RPMI8226 (cell line): Measurements from ENCODE around the gene CEP164.

ENCODE experiments used
- DNase-seq: peaks from one replicate; pipeline ENCODE4 v3.0.0-alpha.2; 2015

Gene CEP164

DNA sequence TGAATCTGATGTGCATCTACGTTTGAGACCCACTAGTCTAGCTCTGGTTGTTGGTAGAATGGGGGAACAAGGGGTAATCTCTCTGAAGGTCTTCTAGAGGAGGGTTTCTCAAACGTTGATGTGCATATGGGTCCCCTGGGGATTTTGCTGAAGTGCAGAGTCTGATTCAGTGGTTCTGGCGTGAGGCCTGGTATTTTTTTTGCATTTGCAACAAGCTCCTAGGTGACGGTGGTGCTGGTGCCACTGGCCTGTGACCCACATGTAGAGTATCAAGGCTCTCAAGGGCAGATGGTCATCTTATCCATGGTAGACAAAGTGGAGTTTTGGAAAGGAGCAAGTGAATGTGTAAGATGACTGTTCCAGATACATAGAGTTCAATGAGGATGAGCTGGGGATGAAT lies 97.1 kb downstream of the CEP164 start:
- no peak for DNase-seq

DNA sequence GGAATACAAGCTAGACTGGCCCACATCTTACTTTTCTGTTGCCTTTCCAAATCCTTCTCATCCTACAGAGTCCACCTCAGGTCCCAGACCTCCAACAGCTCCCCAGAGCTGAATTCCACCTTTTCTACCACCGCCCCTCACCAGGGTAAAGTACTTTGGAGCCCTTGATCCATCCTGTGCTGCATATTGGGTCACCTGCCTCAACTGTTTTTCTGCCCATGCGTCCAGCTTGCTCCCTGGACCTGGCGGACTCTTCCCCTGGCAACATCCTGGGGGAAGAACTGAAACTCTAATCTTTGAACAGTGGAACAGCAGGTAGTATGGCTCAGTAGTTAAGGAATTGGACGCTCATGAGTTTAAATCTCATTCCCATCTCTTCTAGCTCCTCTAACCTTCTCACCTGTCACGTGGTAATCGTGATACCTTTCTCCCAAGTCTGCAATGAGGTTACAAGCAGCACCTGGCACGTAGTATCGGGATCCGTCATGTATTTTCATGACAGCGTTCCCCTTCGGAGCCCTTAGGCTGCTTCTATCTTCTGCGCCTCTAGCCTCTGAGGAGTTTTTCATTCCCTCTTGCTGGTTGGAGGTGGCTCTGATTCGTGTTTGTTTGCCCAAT lies 98.1 kb downstream of the CEP164 start:
- DNase-seq = no peak

DNA sequence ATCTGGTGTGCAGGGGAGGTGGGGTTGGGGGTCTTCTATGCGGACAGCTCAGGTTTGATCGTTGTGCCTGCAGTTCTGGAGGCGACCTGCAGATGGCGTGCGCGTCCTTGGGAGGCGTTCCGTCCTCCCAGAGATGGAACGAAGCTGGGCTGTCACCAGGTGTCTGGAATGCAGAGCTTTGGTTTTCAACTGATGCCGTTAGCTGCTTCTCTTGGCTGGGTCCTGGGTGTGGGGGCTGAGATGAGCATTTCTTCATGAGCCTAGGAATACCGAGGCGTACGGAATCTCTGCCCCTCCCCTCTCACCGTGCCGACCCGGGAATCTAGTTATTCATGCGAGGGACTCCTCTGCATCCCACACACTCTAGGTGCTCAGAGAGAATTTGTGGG lies 98.6 kb downstream of the CEP164 start:
- DNase-seq = peak; percentile 78

DNA sequence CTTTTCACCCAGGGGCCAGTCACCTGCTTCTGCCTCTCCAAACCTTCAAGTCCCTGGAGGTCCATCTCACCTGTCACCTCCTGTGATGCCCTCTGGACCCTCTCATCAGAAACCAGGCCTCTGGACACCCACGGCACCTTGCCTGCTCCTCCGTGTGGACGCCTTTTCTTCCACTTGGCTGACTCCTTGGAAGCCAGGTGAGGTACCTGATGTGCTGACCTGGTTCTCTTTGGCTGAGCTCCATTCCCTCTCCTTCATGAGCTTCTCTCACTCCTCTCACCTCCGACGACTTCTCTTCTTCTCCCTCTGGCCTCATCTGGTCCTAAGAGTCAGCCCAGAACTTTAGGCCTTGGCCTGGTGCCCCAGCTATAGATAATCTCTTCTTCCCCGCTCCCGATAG lies 99.3 kb downstream of the CEP164 start:
- no peak for DNase-seq

- DNase-seq = no peak
Observed at GRCh38 chr11:117427356-117427874, 99.8 kb downstream of the CEP164 start.

DNA sequence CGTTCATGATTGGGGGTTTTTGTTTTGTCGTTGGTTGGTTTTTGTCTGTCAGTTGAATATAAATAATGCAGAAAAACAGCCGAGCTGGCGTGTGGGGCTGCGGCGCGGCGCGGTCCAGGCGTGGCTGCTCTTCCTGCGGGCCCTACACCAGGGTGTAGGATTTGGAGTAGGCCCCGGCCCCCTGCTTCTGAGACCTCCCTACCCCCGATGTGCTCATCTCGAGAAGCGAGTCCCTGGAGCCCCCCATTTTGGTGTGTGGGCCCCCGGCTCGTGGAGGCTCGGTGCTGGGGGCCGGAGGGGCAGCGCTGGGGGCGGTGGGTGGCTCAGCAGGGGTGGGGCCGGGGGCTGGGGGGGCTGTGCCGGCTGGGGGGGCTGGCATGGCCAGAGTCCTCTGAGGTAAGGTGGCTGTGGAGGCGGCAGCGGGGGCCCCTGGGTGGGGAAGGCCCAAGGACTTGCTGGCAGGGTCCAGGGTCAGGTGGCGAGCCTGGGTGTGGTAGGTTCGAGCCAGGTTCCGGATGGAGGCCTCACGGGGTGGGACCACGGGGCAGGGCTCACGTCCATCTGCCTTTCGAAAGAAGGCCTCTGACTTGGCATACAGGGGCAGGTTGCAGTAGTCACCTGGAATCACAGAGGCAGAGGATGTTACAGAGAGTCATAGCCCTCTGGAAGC lies 100.7 kb downstream of the CEP164 start:
- DNase-seq = no peak

DNA sequence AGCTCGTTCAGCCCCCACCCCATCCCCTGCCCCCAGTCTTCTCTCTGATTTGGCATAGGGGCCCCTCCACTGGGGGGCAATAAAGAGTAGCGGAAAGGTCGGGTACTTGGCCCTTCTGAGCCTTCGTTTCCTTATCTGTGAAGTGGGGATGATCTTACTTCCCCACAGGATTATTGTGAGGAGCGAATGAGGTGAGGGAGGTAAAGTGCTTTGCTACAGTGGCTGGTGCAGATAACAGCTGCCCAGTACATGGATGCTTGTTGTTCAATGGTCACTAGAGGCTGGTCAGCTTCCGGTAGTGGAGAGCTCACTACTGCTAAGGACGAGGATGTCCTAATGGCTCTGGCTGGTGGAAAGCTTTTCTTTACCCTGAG lies 101.2 kb downstream of the CEP164 start:
- no peak for DNase-seq

DNA sequence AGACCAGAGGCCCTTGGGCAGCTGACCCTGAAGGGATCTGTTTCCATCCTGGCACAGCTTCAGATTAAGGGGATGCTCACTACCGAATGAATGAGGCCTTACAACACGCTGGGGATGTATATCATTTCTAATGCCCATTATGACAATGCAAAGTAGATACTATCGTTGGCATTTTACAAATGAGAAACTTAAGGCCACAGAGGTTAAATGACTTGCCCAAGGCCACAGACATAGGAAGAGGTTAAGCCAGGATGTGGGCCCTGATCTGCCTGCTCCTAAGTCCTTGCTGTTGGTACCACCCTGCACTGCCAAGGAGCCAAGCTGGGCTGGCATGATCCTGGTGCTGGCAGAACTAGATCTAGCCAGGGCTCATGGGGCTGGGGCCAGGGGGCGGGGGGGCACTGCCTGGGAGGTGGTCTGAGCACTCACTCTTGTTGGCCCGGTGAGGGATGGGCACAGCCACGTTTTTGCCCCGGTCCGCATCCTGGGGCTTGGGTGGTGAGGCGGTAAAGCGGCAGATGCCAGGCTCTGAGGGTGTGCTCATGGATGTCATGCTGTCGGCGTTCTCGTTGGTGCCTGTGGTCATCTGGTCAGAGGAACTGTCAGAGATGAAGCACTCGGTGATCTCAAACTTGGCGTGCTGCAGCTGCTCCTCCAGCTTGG lies 102.8 kb downstream of the CEP164 start:
- no peak for DNase-seq

DNA sequence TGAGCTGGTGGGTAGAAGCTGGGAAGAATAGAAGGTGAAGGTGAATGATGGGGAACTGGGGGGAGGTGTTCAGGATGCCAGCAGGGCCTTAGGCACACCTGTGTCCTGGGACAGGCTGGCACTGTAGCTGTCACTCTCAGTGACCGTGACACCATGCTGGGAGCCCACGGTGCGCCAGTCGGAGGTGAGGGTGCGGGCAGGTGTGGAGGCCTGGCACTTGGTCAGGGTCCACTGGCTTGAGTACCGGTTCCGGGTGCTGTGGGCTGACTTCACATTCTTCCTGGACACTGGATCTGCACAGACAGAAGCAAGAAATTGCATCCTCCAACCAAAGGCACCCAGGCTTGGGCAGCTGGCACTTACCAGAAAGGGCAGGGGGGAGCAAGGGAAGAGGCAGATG lies 103.8 kb downstream of the CEP164 start:
- DNase-seq = no peak

GRCh38 chr11:117433717-117434116 lies 106.1 kb downstream of the CEP164 start:
- no peak for DNase-seq

DNA sequence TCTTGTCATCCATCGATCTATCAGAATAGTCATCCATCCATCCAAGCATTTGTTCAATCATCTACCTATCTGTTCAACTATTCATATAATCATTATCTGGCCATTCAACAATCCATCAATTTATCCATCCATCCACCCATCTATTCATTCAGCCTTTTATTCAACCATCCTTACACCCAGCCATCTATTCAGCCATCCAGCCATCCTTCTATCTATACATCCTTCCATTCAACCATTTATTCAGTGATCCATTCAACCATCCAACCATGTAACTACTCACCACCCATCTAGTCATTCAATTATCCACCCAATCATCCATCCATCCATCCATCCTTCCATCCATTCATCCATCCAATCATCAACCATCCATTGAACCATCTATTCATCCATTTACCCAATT lies 106.8 kb downstream of the CEP164 start:
- DNase-seq = no peak

GRCh38 chr11:117435326-117435725 lies 107.7 kb downstream of the CEP164 start:
- DNase-seq = no peak

DNA sequence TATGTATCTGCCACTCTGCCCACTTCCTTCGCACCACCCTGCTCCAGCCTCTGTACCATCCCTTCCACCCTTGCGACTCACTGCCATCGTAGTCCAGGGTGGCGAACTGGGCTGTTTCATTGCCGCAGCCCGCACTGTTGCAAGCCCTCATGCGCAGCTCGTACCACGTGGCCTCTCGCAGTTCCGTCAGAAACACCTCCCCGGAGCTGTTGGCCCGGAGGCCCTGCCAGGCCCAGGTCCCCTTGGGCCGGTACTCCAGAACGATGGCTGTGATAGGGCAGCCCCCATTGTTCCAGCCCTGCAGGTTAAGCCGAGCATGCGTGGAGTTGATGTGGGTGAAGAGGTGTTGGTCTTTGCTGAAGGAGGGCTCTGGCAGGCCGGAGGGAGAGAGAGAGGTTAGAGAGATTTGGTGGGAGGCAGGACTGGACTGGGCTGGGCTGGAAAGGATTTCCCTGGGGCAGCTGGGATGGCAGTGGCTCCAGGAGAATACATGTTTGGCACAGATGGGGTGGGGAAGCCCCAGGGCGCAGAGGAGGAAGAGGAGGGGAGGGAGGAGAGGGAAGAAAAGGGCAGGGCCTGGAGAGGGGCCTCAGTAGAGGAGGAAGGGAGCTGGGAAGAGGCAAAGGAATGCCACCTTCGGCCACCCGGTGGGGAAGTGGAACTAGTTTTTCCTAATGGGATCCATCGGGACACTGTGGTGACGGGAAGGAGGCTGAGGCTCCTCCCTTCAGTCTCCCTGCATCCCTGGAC lies 109.6 kb downstream of the CEP164 start:
- DNase-seq = no peak

GRCh38 chr11:117437791-117438130 lies 110.1 kb downstream of the CEP164 start:
- no peak for DNase-seq

GRCh38 chr11:117438371-117439000 lies 110.8 kb downstream of the CEP164 start:
- no peak for DNase-seq

DNA sequence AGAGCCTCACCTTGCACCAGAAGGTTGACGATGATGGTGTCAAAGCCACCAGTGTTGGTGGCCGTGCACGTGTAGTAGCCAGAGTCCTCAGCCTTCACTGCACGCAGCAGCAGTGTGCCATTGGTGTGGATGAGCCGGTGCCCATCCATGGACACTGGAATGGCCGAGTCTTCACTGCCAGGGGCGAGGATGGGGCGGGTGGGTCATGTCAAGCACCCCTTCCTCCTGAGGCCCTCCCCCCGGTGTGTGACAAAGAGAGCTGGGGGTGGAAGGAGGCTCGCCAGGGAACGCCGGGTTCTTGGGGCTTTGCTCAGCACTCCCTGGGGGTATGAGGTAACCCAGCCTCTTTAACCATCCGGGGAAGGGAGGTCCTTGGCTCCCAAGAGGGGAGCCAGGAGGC lies 111.6 kb downstream of the CEP164 start:
- DNase-seq = no peak

- DNase-seq = no peak
Observed at GRCh38 chr11:117440258-117440657, 112.6 kb downstream of the CEP164 start.

- no peak for DNase-seq
Observed at GRCh38 chr11:117441146-117441975, 113.7 kb downstream of the CEP164 start.

DNA sequence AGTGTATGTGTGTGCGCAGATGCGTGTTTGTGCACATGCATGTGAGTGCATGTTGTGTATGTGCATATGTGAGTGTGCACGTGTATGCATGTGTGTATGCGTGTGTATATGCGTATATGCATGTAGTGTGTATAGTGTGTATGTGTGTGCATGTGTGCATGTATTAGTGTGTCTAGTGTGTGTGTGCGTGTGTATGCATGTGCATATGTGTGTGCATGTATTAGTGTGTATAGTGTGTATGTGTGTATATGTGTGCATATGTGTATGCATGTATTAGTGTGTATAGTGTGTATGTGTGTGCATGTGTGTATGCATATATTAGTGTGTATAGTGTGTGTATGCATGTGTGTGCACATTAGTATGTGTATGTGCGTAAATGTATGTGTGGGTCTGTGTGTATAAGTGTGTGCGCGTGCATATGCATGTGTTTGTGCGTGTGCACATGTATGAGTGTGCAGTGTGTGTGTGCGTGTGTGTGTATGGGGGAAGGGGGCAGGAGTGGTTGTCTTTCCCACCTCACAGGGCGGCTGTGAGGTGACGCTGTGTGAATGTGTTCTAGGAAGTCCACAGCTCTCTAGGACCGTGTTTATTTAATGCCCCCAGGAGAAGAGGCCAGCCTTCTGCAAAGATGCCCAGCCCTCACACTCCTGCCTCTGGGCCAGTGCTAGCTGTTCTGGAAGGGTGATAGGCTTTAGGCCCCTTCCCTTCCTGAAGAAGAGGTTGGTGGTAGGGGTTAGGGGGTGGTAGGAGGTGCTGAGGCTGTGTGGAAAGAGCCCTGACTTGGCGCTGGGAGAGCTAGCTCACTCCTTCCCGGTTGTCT lies 114.6 kb downstream of the CEP164 start:
- no peak for DNase-seq

DNA sequence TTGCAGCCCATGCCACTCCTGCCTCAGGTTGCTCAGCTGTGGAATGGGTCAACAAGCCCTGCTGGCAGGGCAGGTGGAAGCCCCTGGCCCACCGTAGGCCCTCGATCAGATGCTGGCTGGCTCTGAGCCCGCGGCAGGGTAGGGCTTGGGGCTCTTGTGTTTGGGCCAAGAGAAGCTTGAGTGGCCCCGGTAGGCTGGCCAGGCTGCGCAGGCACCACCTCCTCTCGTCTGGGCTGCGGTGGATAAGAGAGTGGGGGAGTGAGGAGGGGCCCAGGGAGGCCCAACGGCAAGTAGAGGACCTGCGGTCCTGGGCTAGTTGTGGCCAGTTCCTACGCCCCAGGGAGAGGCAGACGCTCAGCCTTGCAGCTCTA lies 115.2 kb downstream of the CEP164 start:
- DNase-seq = no peak
